Body of pancreas (tissue), 4 donors: ENCODE results near the gene CAVIN4.

ENCODE experiments used
- CTCF ChIP-seq, 7 experiments: fragments of 450-650 bp in 4 of 7; fragments of 200-600 bp in 3 of 7; sonication (generic) in 3 of 7; IDR thresholded peaks; one replicate each; pipeline ENCODE4 v1.5.1; 2016 to 2019; ENCODE audit warnings: antibody characterized with exemption in 7 of 7
- POLR2A ChIP-seq, 3 donors: fragments of 450-650 bp; IDR thresholded peaks; one replicate each; pipeline ENCODE4 v1.6.1; 2016; ENCODE audit warnings: antibody characterized with exemption in 3 of 3, mild to moderate bottlenecking in 2 of 3

GRCh38 chr9:100554935-100555401 is 22.9 kb upstream of the CAVIN4 start:
- TF ChIP-seq CTCF (IDR thresholded peaks at IDR 0.05) (no peak), POLR2A (IDR thresholded peaks at IDR 0.05) (no peak)
